ENCODE data around the gene PADI1. TPM values are rescaled to one million over a fixed set of nuclear protein-coding genes. Genes with fewer than 3 reads are reported as not detected.

PADI1 gene
- total RNA-seq, 1 experiment from 2014 or later, result 0.37 TPM

DNA sequence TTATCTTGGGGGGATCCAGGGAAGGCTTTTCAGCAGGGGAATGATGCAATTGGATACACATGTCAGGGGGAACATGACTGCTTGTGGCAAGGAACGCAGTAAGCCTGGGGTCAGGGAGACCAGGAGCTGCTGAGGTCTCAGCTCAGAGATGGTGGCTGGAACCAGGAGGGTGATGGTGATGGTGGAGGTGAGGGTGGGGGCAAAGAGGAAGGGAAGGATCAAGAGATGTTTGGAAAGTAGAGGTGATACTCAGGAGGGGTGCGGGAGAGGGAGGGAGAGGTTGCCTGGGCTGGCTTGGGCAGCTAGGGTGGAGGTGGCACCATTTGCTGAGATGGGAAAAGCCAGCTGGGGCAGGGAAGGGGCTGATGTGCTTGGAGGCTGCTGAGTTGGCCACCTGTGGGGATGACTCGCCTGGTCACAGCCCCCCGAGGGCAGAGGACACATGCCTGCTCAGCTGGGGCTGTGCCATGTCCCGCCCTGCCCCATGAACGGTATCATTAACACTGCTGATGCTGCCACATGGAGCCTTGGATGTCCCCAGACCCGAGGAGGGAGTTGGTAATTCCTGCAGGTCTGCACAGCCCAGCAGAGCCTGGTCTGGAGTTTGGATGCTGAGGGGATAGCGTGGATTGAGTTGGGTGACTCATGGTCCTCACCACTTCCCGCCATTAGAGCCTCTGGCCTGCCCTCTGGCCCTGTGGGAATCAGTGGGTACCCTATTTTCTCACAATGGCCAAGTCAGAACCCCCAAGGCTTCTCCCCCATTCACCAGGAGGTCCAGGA, 6.3 kb upstream of the PADI1 start:
- no peaks in the 10 kb centered on the region for H3K9me2 ChIP-seq (ENCODE audit: insufficient read depth)
- intact Hi-C loops (cut with micrococcal nuclease), result no loop called here
- ATAC-seq (peak; percentile 22; the same call in 1 of the 2 replicates), DNase-seq (ENCODE audit: low read depth, low spot score) (no peak)
- no TSS peak for BruUV-seq (replicated peaks)
- peak overlapping the region; percentile 19; the same call in 1 of the 2 replicates for H3K4me2 ChIP-seq (ENCODE audit: low read length)
- ChIA-PET POLR2A (no interaction called here), RAD21 (ENCODE audit: low non-redundant PET in 1 of 2, low total read pairs in 2 of 2, uncharacterized antibody in 2 of 2, unreplicated experiment in 2 of 2) (no interaction called here), CTCF (no interaction called here)
- H3K9ac ChIP-seq (ENCODE audit: low read length), result no peak overlapping the region
- H3K27me3 ChIP-seq (ENCODE audit: insufficient read depth, low read length), result no peaks in the 10 kb centered on the region
- no peak overlapping the region for H3K4me3 ChIP-seq (replicated peaks in 1 of 2; ENCODE audit: low read depth in 1 of 2, low read length in 2 of 2)
- no peak overlapping the region for H2AFZ ChIP-seq (ENCODE audit: low read depth, low read length, poor library complexity, severe bottlenecking)
- no peaks in the 10 kb centered on the region for H3K79me2 ChIP-seq (ENCODE audit: insufficient read depth, low read length)
- no peaks in the 10 kb centered on the region for H4K20me1 ChIP-seq (ENCODE audit: insufficient read depth)
- H3K27ac ChIP-seq (ENCODE audit: low read depth, low read length), result no peak overlapping the region
- H3K36me3 ChIP-seq (ENCODE audit: control insufficient read depth in 1 of 2, insufficient read depth in 2 of 2, low read length in 2 of 2), result no peaks in the 10 kb centered on the region
- TF ChIP-seq SIN3A (IDR thresholded peaks at IDR 0.05; ENCODE audit: low read depth) (no peak), REST (IDR thresholded peaks at IDR 0.05; ENCODE audit: low read depth) (no peak), TCF7L2 (IDR thresholded peaks at IDR 0.05; ENCODE audit: borderline replicate concordance, extremely low read depth, insufficient read depth, insufficient read length) (no peak), FOSL1 (IDR thresholded peaks at IDR 0.05; ENCODE audit: low read depth) (no peak), RAD21 (IDR thresholded peaks at IDR 0.05; ENCODE audit: low read depth) (no peak), JUND (IDR thresholded peaks at IDR 0.05) (no peak), EZH2 (IDR thresholded peaks at IDR 0.05) (no peak), ATF3 (IDR thresholded peaks at IDR 0.05) (no peak), POLR2AphosphoS5 (IDR thresholded peaks at IDR 0.05; ENCODE audit: low read depth, low read length) (no peak), CBX3 (IDR thresholded peaks at IDR 0.05; ENCODE audit: low read depth) (no peak), EZH2phosphoT487 (IDR thresholded peaks at IDR 0.05; ENCODE audit: borderline replicate concordance) (no peak), ZFX (IDR thresholded peaks at IDR 0.05) (no peak), SRF (IDR thresholded peaks at IDR 0.05; ENCODE audit: low read depth) (no peak), SP1 (IDR thresholded peaks at IDR 0.05; ENCODE audit: low read depth) (no peak), ZNF274 (IDR thresholded peaks at IDR 0.05; ENCODE audit: low read depth, low read length) (no peak), MAX (IDR thresholded peaks at IDR 0.05) (no peak), YY1 (IDR thresholded peaks at IDR 0.05; ENCODE audit: extremely low read depth, insufficient replicate concordance, low read depth, low read length) (no peak)
- TF ChIP-seq, protein P1, sequence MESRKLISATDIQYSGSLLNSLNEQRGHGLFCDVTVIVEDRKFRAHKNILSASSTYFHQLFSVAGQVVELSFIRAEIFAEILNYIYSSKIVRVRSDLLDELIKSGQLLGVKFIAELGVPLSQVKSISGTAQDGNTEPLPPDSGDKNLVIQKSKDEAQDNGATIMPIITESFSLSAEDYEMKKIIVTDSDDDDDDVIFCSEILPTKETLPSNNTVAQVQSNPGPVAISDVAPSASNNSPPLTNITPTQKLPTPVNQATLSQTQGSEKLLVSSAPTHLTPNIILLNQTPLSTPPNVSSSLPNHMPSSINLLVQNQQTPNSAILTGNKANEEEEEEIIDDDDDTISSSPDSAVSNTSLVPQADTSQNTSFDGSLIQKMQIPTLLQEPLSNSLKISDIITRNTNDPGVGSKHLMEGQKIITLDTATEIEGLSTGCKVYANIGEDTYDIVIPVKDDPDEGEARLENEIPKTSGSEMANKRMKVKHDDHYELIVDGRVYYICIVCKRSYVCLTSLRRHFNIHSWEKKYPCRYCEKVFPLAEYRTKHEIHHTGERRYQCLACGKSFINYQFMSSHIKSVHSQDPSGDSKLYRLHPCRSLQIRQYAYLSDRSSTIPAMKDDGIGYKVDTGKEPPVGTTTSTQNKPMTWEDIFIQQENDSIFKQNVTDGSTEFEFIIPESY (IDR thresholded peaks at IDR 0.05; ENCODE audit: extremely low read depth, insufficient replicate concordance, low read length), result no peak
- peaks cover 6 to 23% of the 10 kb centered on the region in 2 experiments; a peak in 3 of 4 replicates for H3K4me1 ChIP-seq (ENCODE audit: control insufficient read depth in 1 of 2, insufficient read depth in 2 of 2, low read length in 2 of 2)
- no peaks in the 10 kb centered on the region for H3K9me3 ChIP-seq (ENCODE audit: control insufficient read depth in 1 of 2, insufficient read depth in 1 of 2, low read depth in 1 of 2, low read length in 2 of 2)
